HL-60/S4 treated with retinoic acid at 250 ng/mL for 4 days and 3 days (cell line): ENCODE results near the gene BTG2.

Source experiments
- in situ Hi-C: fragments of 300-500 bp; cut with MboI; formaldehyde crosslinking; loops from 2 replicates; pipeline ENCODE4 v1.7.0; 2022; ENCODE audit warnings: low sequenced_read_pairs

BTG2 gene

DNA sequence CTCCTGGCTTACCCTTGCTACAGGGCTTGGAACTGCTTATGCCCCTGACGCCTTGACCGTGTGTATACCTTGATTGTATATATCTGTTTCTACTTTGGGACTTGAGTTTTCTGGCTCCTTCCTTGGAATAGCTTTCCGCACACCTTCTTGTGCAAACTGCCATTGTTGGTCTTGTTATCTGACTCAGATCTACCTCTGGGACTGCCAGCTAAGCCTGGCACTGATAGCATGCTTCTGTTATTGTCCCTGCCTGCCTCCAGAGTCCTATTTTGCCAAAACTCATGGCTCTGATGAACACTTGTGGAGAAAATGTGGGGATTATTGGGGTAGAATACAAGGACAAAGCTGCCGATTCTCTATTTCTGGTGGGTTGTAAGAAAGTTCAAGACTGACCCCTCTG, 30.2 kb downstream of the BTG2 start:
- in situ Hi-C loops: loop anchor here (5.0 kb wide), 1 partner anchor 63 kb away; no protein-coding TSS in a partner anchor

GRCh38 chr1:203336097-203336496, 30.8 kb downstream of the BTG2 start:
- in situ Hi-C loops: loop anchor here (5.0 kb wide), 1 partner anchor 64 kb away; no protein-coding TSS in a partner anchor

- in situ Hi-C loops: loop anchor here (5.0 kb wide), 1 partner anchor 66 kb away; no protein-coding TSS in a partner anchor
Measured at GRCh38 chr1:203338335-203339036, 33.2 kb downstream of the BTG2 start.

- in situ Hi-C loops: loop anchor here (10.0 kb wide), 1 partner anchor 145 kb away; no protein-coding TSS in a partner anchor
Measured at GRCh38 chr1:203340112-203340790, 34.9 kb downstream of the BTG2 start.

GRCh38 chr1:203342192-203342940, 37.0 kb downstream of the BTG2 start:
- in situ Hi-C loops: loop anchor here (10.0 kb wide), 1 partner anchor 142 kb away; no protein-coding TSS in a partner anchor

DNA sequence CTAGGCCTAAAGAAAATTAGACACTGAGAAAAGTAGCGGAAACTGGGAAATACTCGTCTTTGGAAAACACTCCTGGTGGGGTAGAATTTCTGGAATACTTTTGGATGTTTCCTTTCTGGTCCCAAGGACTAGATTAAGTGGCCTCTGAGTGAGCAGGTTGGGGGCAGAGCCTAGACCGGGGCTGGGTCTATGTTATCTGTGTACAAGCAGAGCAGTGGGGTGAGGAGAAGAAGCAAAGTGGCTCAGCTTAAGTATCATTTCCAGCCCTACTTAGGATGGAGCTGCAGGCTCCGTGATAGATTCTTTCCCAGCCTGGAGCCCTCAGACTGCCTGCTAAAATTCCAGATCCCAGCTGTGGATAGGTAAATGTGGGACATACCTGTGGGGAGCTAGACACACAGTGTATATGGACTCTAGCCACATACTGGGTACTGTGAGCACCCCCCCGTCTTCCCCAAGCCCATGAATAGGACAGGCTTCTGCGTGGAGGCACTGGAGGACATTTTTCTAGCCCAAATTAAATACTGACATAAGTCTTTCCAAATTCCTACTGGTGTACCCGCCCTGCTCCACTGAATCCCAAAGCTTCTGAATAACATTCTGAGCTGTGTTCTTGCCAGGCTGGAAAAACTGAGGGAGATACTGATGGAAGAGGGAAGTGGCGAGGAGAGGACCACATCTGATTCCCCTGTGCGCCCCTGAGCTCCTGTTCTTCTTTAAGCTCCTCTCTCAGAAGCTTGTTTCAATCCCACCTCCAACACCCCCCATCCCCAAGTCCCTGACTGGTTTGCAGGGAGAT, 38.8 kb downstream of the BTG2 start:
- in situ Hi-C loops: loop anchor here (10.0 kb wide), 1 partner anchor 141 kb away; no protein-coding TSS in a partner anchor

GRCh38 chr1:203346060-203346768, 40.9 kb downstream of the BTG2 start:
- in situ Hi-C loops: loop anchor here (10.0 kb wide), 1 partner anchor 139 kb away; no protein-coding TSS in a partner anchor

GRCh38 chr1:203346769-203347102, 41.4 kb downstream of the BTG2 start:
- in situ Hi-C loops: loop anchor here (10.0 kb wide), 1 partner anchor 138 kb away; no protein-coding TSS in a partner anchor

GRCh38 chr1:203349166-203349565, 43.8 kb downstream of the BTG2 start:
- in situ Hi-C loops: loop anchor here (10.0 kb wide), 1 partner anchor 136 kb away; no protein-coding TSS in a partner anchor

DNA sequence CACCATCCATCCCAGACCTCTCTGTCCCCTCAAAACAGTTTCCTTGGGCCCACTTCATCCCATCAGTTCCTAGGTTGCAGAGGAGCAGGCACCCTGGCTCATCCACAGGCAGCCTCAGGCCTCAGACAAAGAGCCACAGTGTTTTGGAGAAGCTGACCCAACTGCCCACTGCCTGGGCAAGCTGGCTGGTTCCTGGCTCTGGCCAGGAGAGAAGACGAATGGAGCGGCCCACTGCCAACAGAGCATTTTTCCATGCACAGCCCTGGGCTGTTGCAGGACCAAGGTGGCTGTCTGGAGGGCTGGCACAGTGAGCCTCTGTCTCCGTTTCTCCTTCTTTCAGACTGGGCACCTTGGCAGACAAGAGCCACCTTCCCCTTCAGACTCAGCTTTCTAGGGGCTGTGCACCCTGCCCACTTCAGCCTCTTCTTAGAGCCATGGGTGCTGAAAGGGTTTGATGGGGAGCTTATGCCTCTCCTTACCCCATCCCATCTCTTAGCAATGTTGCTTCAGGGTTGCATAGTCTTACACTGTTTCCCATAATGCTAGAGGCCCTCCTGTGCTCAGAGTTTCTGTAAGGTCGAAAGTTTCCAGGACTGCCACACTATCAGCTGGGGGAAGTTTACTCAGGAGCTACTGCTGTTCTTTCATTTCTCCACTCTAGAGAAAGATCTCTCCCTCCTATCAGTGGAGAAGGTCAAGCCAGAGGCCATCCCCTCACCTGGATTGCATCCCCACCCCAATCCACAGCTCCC, 44.6 kb downstream of the BTG2 start:
- in situ Hi-C loops: loop anchor here (10.0 kb wide), 1 partner anchor 135 kb away; no protein-coding TSS in a partner anchor

DNA sequence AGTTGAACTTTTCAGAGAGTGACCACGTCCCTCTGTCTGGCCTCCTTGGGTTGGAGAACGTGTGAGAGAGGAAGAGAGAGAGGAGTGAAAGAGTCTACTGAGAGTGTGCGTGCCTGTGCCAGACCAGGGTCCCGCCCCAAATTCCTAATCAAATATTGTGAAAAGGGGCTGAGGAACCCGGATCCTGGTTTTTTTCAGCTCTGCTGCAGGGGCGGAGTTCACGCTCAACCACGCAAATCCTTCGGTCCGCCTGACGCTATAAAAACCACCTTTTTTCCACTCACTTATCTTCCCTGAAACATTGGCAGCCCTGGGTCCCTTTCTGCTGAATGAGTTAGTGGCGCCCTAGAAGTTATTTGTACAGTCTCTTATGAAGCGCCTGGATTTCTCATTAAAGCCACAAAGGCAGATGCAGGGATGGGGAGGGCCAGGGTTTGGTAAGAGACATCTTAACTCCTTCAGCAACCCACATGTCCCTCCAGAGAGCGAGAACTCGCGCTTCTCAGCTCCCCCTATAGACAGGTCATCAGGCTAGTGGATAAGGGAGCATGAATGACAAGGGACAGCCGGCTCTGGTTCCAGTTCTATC, 45.8 kb downstream of the BTG2 start, which contains the start of gene FMOD:
Gene FMOD, minus strand, starts transcription at position 86 of the 589 bp plus-strand sequence. CDS start 2,852 bp downstream, outside the sequence.
- in situ Hi-C loops: no loop called here

GRCh38 chr1:203353486-203353885, 48.2 kb downstream of the BTG2 start:
- in situ Hi-C loops: no loop called here

DNA sequence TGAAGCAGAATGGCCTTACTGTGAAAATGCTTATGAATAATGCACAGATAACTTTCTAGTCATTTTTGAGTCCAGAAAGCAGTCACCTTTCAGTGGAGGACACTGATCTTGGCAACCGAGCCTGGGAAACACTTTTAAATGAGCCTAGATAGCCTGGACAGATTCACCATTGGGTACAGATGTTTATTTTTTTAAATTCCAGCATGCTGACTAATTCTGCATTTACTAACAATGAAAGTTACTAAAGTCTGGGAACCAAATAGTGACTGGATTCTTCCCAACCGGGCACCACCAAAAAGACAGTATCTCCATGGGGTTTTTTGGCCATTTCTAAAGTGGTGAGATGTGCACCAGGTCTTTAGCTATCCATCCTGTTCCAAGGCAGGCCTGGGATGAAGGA, 48.9 kb downstream of the BTG2 start:
- in situ Hi-C loops: no loop called here

DNA sequence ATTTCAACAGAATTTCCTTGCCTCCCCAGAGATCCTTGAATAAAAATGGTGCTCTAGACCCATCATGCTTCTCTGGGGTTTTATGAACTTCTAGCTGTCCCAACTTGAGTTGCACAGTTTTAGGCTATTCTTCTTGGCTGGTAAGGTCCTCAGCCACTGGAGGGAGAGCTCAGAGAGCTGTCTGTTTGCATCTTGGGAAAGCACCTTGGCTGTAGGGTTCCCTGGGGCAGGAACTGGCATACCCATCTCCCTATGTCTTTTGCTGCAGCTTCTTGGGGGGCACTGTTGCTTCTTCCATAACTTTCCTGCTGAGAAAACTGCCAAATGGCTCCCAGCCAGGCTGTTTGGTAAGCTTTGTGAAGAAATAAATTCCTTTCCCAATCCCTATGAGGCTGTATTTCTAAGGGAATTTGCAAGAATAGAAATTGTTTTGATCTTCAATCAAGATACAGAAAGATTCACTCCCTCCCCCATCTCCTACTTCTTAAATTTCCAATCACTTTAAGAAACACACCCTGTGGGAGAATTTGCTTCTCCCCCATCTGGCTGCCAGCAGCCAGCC, 53.8 kb downstream of the BTG2 start:
- in situ Hi-C loops: no loop called here
